Measurements from ENCODE around the gene IGF2BP1.
"Not testable (repeated sequence)": the region's sequence is repeated elsewhere in the genome, so short reads cannot be mapped to it uniquely, and the experiment has no call there.

Gene IGF2BP1

DNA sequence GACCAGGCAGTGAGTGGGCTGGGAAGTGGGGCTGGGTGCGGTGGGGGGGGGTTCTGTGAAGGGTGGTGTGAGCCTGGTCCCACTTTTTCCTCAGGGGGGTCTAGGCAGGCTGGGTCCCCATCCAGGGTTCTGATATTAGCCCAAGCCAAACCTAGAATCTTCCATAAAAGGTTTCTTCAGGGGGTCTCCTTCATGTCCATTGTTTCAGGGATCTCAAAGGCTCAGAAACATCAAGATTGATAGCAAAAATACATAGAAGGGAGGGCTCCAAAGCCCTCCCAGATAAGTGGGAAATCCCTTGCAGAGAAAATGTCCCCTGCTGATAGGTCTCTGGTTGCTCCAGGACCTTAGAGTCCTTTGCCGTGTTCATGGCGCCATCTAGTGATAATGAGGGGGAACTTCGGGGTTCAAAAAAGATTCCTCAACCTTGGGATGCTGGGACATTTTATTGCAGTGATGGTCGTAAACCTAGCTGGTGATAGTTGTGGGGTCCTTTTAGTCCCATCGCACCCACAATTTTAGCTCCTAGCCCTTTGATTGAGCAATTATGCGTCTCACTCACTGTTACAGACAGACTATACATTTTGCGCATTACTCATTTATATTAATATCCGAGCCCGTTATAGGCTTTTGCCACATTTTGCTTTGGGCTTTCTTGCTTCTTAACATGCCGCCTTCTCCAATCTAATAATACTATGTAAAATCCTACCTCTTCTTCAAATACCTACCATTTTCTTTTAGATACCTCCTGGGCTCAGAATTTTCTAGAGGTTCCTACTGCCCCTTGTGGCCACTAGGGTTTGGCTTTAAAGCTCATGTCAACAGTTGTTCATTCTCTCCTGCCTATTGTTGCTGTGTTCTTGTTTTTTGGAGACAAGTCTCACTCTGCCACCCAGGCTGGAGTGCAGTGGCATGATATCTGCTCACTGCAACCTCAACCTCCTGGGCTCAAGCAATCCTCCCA is 35.1 kb downstream of the IGF2BP1 start:
- TF ChIP-seq CTCF (IDR thresholded peaks at IDR 0.05; ENCODE audit: insufficient read depth, missing control alignments), result peak; percentile 99
- peak; percentile 81 for DNase-seq (ENCODE audit: insufficient read length, low spot score)
- no peak for FAIRE-seq

DNA sequence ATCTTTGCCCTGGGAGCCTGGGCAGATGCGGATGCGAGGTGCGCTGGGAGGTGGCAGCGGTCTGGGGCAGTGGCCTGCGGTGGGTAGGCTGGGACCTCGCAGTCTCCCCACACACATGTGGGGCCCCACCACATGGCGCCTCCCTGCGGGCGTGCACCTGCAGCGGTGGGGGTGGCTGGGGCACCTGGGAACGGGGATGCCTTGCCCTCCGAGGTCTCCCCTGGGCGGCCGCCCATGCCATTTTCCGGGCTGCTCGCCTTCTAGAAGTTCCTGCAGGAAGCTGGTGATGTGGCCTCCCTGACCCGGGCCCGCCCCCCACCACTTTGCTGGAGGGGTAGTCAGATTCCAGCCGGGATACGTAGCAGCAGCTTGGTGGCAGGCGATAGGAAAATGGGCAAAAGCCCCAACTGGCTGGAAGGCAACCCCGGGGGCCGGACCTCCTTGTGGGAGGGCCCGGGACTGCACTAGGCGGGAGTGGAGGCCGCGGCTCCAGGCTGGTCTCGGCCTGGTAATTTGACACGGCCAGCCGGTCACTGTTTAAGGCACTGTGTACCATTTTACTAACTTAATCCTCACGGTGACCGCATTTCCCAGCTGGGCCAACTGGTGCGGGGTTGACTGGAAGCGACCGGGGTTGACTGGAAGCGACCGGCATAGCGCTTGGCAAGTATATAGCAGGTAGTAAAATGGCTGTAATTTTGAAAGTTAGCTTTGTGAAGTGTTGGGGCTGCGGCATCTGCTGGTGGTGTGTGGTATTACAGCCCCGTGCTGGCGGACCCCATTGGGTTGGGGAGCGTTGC is 38.5 kb downstream of the IGF2BP1 start:
- DNase-seq (ENCODE audit: insufficient read length, low spot score), result no peak
- no peak for FAIRE-seq
- peak; percentile 61 for TF ChIP-seq CTCF (IDR thresholded peaks at IDR 0.05; ENCODE audit: insufficient read depth, missing control alignments)

DNA sequence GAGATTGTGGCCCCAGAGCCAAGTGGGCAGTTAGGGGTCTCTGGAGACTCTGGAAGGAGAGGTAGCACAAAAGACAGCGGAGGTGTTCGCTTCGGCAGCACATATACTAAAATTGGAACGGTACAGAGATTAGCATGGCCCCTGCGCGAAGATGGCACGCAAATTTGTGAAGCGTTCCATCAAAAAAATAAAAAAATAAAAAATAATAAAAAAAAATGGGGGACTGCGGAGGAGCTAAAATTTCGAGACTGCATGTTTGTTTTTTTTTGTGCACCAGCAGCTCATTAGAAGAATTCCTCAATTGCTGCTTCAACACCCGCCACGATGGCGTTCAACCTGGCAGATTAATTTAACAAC is 39.1 kb downstream of the IGF2BP1 start:
- no peak for FAIRE-seq
- DNase-seq (ENCODE audit: insufficient read length, low spot score), result no peak
- no peak for TF ChIP-seq CTCF (IDR thresholded peaks at IDR 0.05; ENCODE audit: insufficient read depth, missing control alignments)

DNA sequence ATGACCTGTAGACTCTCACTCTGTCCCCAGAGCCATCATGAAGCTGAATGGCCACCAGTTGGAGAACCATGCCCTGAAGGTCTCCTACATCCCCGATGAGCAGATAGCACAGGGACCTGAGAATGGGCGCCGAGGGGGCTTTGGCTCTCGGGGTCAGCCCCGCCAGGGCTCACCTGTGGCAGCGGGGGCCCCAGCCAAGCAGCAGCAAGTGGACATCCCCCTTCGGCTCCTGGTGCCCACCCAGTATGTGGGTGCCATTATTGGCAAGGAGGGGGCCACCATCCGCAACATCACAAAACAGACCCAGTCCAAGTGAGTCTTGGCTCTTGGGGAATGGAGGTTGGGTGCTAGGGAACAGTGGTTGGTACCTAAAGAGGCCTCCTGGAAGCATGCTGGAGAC is 41.0 kb downstream of the IGF2BP1 start:
- TF ChIP-seq CTCF (IDR thresholded peaks at IDR 0.05; ENCODE audit: insufficient read depth, missing control alignments), result no peak
- DNase-seq (ENCODE audit: insufficient read length, low spot score), result no peak
- FAIRE-seq, result no peak

DNA sequence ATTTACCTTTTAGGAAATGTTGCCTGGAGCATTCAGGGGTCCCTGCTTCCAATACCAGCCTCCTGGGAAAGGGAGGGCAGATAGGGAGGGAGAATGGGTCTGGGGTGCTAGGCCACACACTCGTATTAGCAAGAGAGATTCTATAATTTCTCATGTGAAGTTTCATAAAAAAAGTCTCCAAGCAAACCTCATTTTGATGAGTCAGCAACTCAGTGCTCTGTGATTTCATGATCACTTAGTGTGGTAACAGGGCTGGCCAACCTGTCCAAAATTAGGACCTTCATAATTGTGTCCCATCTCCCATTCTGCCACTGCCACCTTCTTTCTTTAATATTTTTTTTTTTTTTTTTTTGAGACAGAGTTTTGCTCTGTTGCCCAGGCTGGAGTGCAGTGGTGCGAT is 41.4 kb downstream of the IGF2BP1 start:
- no peak for TF ChIP-seq CTCF (IDR thresholded peaks at IDR 0.05; ENCODE audit: insufficient read depth, missing control alignments)
- DNase-seq (ENCODE audit: insufficient read length, low spot score) (no peak), FAIRE-seq (no peak)

DNA sequence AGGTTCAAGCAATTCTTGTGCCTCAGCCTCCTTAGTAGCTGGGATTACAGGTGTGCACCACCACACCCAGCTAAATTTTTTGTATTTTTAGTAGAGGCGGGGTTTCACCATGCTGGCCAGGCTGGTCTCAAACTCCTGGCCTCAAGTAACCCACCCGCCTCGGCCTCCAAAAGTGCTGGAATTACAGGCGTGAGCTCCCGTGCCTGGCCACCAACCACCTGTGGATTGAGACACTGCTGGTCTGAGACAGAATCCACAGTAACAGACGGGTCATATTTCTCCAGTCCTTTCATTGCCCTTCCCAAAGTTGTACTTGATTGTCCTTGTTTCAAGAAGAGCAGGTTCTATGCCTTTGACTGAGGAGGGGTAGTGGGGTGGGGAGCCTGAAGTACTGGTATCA is 42.3 kb downstream of the IGF2BP1 start:
- not testable (repeated sequence) for FAIRE-seq; DNase-seq (ENCODE audit: insufficient read length, low spot score)

- no peak for DNase-seq (ENCODE audit: insufficient read length, low spot score)
- TF ChIP-seq CTCF (IDR thresholded peaks at IDR 0.05; ENCODE audit: insufficient read depth, missing control alignments), result no peak
- no peak for FAIRE-seq
These were observed 44.3 kb downstream of the IGF2BP1 start for GRCh38 chr17:49041527-49041926.
